ENCODE results near the gene VSTM4. TPM values are rescaled to one million over a fixed set of nuclear protein-coding genes. Genes with fewer than 3 reads are reported as not detected.
A peak's percentile ranks its signal among the peaks of the same experiment; 100 is the strongest.

Gene VSTM4
- 1 to 10 TPM in 3 of 6 donors, under 1 TPM in 3; 0.32 to 2.4 (median 0.74) TPM for total RNA-seq
- polyA plus RNA-seq: under 1 TPM; 0.54 to 0.61 TPM

GRCh38 chr10:49115015-49115795 lies at the start of gene VSTM4:
VSTM4 (minus strand) TSS chr10:49115522; CDS start chr10:49115485, 37 bp downstream.
- FAIRE-seq (no peak), DNase-seq (peak in 4 of 6 donors; percentile 15 to 72 (median 50)), ATAC-seq (peak; percentile 49 to 79 (median 74))
- H3K27me3 ChIP-seq: no peaks in the 10 kb centered on the region
- intact Hi-C loops (cut with DNase I): no loop called here
- TF ChIP-seq, protein P1, sequence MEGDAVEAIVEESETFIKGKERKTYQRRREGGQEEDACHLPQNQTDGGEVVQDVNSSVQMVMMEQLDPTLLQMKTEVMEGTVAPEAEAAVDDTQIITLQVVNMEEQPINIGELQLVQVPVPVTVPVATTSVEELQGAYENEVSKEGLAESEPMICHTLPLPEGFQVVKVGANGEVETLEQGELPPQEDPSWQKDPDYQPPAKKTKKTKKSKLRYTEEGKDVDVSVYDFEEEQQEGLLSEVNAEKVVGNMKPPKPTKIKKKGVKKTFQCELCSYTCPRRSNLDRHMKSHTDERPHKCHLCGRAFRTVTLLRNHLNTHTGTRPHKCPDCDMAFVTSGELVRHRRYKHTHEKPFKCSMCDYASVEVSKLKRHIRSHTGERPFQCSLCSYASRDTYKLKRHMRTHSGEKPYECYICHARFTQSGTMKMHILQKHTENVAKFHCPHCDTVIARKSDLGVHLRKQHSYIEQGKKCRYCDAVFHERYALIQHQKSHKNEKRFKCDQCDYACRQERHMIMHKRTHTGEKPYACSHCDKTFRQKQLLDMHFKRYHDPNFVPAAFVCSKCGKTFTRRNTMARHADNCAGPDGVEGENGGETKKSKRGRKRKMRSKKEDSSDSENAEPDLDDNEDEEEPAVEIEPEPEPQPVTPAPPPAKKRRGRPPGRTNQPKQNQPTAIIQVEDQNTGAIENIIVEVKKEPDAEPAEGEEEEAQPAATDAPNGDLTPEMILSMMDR (IDR thresholded peaks at IDR 0.05): no peak
- H3K4me3 ChIP-seq: peak within 1 kb of the TSS in 3 of 4 donors; percentile 10 to 42 (median 37)
- 2 to 3% methylated on average over 72 to 95 of the region's 95 CpGs for WGBS, 2 donors
- H3K9me3 ChIP-seq: no peaks in the 10 kb centered on the region
- no peaks in the 10 kb centered on the region for H3K36me3 ChIP-seq
- H3K27ac ChIP-seq: no peak within 1 kb of the TSS
- no peaks in the 10 kb centered on the region for H3K4me1 ChIP-seq

GRCh38 chr10:49164559-49165188 lies 49.4 kb upstream of the VSTM4 start:
- 29 to 34% methylated on average over 9 of the region's 9 CpGs for WGBS, 2 donors
- intact Hi-C loops (cut with DNase I): loop anchor here in 2 of 3 donors (10.0 kb wide), 1 partner anchor 180 kb away; no protein-coding TSS in a partner anchor
- TF ChIP-seq, protein P1 (IDR thresholded peaks at IDR 0.05): peak; percentile 13 to 45 (median 28)
- FAIRE-seq (no peak), ATAC-seq (peak in 3 of 4 donors; percentile 74 to 84 (median 83)), DNase-seq (peak in 3 of 6 donors; percentile 13 to 35 (median 24))
- H3K27ac ChIP-seq: no peak overlapping the region
- H3K4me1 ChIP-seq: no peaks in the 10 kb centered on the region
- H3K9me3 ChIP-seq: no peaks in the 10 kb centered on the region
- H3K36me3 ChIP-seq: no peaks in the 10 kb centered on the region
- no peak overlapping the region for H3K4me3 ChIP-seq
- no peaks in the 10 kb centered on the region for H3K27me3 ChIP-seq

DNA sequence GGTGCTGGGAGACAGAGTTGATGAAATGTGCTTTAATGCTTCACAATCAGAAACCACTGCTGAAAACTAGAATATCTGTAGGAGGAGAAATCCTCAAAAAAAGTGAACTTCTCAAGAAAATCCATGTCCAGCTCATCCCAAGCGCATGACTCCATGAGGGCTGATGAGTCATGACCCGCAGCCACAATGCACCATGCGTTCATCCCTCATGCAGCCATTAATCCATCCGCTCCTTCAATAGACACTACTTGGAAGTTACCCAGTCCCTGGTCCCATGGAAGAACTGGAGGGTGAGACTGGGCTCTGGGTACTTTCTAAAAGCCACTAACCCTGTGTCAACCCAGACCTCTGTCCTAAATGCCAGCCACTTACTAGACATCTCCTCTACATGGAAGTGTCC lies 48.4 kb upstream of the VSTM4 start:
- H3K4me3 ChIP-seq: no peak overlapping the region
- H3K36me3 ChIP-seq: no peaks in the 10 kb centered on the region
- DNase-seq (no peak), FAIRE-seq (no peak), ATAC-seq (no peak)
- intact Hi-C loops (cut with DNase I): loop anchor here in 2 of 3 donors (10.0 kb wide), 1 partner anchor 179 kb away; no protein-coding TSS in a partner anchor
- no peaks in the 10 kb centered on the region for H3K4me1 ChIP-seq
- H3K27ac ChIP-seq: no peak overlapping the region
- H3K27me3 ChIP-seq: no peaks in the 10 kb centered on the region
- no peaks in the 10 kb centered on the region for H3K9me3 ChIP-seq
- TF ChIP-seq, protein P1 (IDR thresholded peaks at IDR 0.05): no peak
- WGBS, 2 donors: 80% methylated on average over 4 of the region's 4 CpGs

DNA sequence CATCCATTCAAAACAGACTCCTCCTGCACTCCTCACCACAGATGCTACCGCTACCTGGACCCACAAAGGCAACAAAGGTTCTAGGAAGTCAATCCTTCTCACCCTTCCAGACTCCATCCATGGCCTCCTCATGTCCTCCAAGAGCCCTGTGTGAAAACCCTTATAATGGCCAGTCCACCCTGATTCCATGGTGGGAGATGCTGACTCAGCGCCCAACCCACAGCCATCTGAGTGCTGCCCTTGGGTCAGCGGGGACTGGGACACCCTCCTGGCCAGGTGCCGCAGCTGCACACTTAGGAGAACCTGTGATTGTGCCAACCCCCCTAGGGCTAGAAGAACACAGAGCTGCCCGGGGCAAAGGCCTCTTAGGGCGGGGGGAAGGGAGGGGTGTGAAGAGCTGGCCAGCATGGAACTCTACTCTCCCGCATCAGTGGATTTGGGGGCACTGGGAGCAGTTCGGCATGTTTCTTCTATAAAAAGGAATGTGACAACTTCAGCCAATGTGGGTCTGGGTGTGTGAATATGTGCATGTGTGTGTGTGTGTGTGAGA lies 47.5 kb upstream of the VSTM4 start:
- H3K9me3 ChIP-seq: no peaks in the 10 kb centered on the region
- H3K4me3 ChIP-seq: no peak overlapping the region
- H3K36me3 ChIP-seq: no peaks in the 10 kb centered on the region
- ATAC-seq: no peak
- no peak for FAIRE-seq
- no peaks in the 10 kb centered on the region for H3K4me1 ChIP-seq
- no peak for DNase-seq
- H3K27me3 ChIP-seq: no peaks in the 10 kb centered on the region
- WGBS, 2 donors: 69 to 74% methylated on average over 8 of the region's 8 CpGs
- TF ChIP-seq, protein P1 (IDR thresholded peaks at IDR 0.05): no peak
- intact Hi-C loops (cut with DNase I): loop anchor here in 2 of 3 donors (10.0 kb wide), 1 partner anchor 178 kb away; no protein-coding TSS in a partner anchor
- H3K27ac ChIP-seq: no peak overlapping the region
